Lung microvascular endothelial cell (primary cell): ENCODE results near the gene DSCAML1. TPM values are rescaled to one million over a fixed set of nuclear protein-coding genes. Genes with fewer than 3 reads are reported as not detected.
A peak's percentile ranks its signal among the peaks of the same experiment; 100 is the strongest.

Experiments used
- DNase-seq, 2 donors: peaks; one replicate each; pipeline versions ENCODE4 v3.0.0 to v3.0.0-alpha.2; 2010; ENCODE audit warnings: low read depth in 2 of 2
- total RNA-seq: library from RNA; depleted of rRNA; stranded (reverse); fragments of >200 nt; gene quantifications from 2 replicates; pipeline ENCODE4 v1.2.1, GENCODE V29; 2014

DSCAML1 gene
- total RNA-seq: under 0.01 TPM in 1 of 2 replicates, not detected in the other

- no peak for DNase-seq
These were observed at the start of gene DSCAML1 for GRCh38 chr11:117796872-117797529. DSCAML1 (minus strand) TSS chr11:117797216; CDS start chr11:117797079, 137 bp downstream.

DNA sequence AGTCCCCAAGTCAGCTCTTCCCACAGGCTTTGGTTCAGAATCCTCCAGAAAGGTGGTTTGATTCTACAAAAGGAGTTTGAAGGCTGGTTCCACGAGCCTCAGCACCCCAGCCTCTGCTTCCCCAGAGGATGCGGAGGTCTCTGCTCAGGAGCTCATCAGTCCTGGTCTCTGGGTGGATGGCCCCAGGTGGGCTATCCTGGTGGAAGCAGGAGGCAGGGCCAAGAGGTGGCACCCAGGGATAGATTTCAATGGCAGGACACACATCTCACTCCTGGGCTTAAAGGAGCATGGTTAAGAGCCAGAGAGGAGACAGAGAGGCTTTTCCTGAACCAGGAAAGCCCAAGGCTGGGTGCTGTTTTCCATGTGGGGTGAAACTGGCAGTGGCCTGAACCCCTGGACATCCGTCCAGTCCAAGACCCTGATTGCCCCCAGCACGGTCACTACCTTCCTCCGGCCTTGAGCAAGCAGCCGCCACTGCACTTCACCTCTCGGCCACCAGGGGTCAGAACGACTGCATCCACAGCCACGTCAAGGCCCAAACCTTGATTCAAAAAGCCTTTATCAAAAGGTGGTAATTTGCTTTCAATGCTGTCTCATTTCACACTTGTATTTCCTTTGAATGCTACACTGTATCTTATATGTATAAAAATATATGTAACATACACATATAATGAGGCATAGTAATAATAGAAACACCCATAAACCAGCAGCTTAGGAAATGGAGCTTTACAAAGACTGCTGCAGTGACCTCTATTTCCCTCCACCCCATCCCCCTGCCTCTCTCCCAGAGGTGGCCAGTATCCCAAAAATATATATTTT, 46.9 kb upstream of the DSCAML1 start:
- peak; percentile 74 to 85 for DNase-seq

DNA sequence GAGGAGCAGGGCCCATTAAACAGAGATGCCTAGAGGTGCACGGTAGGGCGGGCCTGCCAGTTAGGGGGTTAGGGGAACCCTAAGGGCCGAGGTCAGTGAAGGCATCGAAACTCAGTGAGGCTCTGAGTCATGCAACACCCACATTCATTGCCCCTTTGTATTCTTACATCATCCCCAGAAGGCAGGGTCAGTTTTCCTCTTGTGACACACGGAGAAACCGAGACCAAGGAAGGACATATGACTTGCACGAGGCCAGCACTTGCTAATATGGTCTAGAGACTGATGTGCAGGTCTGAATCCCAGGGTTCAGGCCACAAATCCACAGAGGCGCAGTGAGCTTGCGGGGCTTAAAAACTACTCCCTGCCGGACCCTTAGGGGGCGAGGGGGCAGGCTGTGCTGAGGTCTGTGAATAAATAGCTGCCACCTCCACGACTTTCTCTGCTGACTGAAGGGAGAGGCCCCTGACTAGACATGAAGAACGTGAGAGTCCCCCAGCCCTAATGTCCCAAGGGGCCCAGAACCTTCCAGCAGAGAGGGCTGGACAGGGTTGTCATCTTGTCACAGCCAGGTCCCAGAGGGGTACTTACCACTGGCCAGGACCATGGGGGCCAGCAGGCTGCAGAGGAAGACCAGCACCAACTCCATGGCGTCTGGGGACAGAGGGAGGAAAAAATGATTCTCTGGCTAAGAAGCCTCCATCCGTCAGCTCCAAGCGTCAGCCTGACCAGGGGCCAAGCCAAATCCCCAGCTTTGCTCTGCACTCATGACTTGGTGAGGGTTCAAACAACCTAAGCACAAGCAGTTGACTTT, 45.3 kb upstream of the DSCAML1 start:
- no peak for DNase-seq

- DNase-seq: no peak
These were observed 44.6 kb upstream of the DSCAML1 start for GRCh38 chr11:117841551-117842031.

GRCh38 chr11:117840881-117841550, 44.0 kb upstream of the DSCAML1 start:
- DNase-seq: no peak

- DNase-seq: no peak
These were observed 43.2 kb upstream of the DSCAML1 start for GRCh38 chr11:117839936-117840813.

DNA sequence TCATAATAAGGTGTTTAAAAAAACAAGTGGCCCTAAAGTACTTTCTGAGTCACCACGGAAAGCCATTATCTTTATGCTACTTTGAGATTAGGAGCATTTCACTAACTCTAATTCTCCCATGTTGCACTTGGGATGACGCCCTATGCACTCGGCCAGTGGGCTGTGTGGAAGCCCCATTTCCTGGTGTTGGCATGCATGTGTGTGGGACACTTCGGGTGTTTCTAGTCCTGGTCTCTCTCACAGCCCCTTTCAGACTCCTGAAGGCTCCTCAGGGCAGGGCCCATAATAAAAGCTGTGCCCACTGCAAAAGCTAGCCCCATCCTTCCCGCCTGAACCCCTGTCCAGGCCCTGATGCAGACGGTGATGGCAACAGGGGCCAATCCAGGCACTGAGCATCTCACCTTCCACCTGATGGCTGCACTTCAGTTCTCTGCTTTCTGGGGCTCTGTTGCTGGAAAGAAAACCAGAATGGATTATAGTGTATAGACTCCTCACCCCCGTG, 42.4 kb upstream of the DSCAML1 start:
- DNase-seq: no peak

GRCh38 chr11:117838901-117839300, 41.9 kb upstream of the DSCAML1 start:
- no peak for DNase-seq

- DNase-seq: no peak
These were observed 40.8 kb upstream of the DSCAML1 start for GRCh38 chr11:117837791-117838190.

GRCh38 chr11:117837070-117837776, 40.2 kb upstream of the DSCAML1 start:
- no peak for DNase-seq

DNA sequence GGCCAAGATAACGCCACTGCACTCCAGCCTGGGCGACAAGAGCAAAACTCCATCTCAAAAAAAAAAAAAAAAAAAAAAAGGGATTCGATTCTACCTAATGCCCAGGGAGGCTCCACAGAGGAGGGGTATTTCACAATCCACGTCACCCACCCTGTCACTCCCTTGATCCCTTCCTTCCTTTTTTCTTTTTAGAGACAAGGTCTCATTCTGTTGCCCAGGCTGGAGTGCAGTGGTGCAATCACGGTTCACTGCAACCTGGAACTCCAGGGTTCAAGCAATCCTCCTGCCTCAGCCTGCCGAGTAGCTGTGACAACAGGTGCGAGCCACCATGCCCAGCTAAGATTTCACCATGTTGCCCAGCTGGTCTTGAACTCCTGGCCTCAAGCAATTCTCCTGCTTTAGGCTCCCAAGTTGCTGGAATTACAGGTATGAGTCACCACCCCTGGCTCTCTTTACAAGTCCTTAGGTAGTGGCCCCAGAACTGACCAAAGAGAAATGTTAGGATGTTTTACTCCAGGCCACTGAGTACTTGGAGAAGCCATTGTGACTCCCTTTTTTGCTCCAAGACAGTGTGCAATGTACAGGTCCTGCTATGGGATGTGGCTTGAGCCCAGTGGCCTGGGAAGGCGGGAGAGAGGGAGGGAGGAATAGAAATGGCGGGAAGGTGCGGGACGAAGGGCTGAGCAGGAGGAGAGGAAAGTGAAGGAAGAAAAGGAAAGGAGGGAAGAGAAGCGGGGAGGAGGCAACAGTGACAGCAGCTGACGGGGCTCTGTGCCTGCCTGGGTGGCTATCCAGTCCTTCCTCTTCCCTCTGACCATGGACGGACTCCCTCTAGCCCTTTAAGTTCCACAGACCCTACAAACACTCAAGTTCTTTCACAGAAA, 39.3 kb upstream of the DSCAML1 start:
- no peak for DNase-seq

DNA sequence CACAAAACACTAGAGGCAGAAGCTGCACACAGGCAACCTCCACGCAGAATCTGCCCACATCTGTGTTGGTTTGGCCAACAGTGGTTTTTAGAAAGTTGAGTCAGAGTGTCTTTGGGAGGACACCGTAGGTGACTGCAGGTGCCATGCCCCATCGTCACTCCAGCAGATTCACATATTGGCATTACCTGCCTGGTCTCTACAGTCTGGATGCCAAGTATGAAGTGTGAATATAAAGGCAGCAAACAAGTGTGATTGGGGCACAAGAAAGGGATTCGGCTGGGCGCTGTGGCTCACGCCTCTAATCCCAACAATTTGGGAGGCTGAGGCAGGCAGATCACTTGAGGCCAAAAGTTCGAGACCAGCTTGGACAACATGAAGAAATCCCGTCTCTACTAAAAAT, 38.6 kb upstream of the DSCAML1 start:
- no peak for DNase-seq

- DNase-seq: no peak
These were observed 37.9 kb upstream of the DSCAML1 start for GRCh38 chr11:117834838-117835443.

DNA sequence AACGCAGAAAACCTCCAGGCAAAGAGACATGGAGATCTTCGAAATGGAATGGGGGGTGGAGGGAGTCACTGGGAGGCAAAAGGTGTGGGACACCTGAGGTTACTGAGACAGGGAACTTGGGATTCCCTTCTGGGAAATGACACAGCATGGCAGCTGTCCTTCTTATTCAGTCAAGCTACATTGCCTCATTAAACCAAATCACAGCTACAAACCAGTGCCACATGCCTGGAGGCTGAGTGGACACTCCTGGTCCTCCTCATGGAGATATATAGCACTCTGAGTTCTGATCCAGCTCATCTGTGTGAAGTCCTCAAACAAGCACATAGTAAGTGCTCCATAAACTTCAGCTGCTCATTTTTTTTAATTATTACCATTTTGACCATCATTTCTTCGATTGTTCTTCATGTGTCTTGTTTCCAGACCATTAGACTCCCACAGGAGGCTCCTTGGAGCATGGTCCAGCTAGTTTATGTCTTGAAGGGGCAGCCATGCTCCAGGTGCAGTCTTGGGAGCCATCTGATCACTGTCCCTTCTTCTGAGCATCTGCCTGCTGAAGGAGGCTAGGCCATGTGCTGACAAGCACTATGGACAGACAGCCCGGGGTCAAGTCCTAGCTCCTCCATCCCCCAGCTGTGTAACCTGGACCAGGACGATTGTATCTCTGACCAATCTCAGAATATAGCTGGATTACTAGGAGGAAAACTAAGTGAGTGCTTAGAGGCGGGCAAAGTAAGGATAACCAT, 37.2 kb upstream of the DSCAML1 start:
- DNase-seq: no peak

DNA sequence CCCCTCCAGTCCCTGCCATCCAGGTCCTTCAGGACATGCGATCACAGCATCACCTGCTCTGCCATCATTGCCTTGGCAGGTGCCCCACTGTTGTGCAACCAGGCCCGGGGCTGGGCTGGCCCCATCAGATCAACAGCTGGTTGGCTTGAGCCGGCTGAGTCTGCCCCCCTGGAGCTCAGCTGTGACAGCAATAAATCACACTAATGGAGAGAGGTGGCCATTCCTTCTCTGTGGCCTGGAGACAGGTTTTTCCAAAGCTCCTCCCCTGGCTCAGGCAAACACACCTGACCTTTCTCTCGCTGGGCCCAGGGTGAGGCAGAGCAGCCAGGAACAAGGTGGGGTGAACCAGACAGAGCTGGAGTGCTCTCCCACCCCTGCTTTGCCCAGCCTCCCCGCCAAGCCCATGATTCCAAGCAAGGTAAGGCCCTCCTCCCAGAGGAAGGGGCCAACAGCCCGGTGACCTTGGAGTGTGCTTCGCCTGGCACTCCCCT, 36.4 kb upstream of the DSCAML1 start:
- DNase-seq: no peak

- no peak for DNase-seq
These were observed 35.5 kb upstream of the DSCAML1 start for GRCh38 chr11:117832511-117832910.
